NCI-H2029 treated with DMSO at 0.1 percent for 48 hours (cell line): ENCODE results near the gene SRP68.
A peak's percentile ranks its signal among the peaks of the same experiment; 100 is the strongest.

Experiments
- DNase-seq: peaks from one replicate; lab custom pipeline; 2025; lab: John Stamatoyannopoulos, UW

SRP68 gene

DNA sequence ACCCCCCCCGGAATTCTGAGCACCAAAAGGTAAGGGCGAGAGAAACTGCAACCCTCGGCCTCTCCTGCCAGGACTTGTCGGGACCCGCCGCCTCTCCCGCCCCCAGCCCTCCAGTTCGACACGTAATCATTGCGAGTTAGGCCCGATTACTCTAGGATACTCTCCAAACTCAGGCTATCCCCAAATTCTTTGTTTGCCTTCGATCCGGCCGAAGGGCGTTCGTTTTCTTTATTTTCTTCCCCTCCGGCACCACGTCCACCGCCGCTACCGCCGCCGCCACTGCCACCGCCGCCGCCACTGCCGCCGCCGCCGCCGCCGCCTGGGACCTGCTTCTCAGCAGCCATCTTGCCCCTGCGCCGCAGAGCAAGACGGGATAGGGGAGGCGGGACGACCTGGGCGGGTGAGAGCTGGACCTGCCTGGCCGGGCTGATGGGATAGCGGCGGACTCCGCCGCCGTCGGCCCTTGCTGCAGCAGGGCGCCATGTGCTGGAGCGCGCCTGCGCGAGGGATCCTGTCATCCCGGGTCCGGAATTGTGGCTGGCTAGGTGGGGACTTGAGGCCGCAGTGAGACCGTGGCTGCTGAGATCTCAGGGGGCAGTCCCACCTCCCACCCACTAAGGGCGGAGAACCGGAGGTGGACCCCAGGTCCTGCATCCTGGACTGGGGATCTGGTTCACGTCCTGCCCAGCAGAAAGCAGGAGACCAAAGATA, at the start of gene SRP68:
Gene SRP68 (minus strand): TSS at position 370 of the 711 bp plus-strand sequence. CDS start 26 bp downstream, at position 344.
- peak; percentile 34 for DNase-seq

DNA sequence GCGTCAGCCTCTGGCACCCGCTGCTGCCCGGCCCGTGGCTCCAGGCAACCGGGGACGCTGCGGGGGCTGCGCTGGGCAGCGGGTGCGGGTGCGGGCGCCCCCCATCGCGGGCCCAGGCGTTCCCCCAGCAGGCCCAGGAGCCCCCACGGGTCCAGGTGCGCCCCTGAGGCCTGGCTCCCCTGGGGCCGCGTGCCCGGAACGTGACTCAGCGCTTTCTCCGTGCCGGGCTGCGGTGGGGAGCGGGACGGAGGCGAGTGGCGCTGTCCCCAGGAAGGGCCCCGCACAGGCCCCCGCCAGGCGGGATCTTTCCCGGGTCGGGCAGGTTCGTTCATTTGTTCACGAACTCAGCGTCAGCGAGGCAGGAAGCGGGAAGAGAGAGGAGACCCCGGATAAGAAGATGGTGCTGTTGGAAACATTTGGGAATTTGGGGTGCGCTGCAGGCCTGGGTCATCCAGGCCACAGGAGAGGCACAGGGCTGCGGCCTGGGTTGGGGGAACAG, 49.7 kb upstream of the SRP68 start:
- no peak for DNase-seq

DNA sequence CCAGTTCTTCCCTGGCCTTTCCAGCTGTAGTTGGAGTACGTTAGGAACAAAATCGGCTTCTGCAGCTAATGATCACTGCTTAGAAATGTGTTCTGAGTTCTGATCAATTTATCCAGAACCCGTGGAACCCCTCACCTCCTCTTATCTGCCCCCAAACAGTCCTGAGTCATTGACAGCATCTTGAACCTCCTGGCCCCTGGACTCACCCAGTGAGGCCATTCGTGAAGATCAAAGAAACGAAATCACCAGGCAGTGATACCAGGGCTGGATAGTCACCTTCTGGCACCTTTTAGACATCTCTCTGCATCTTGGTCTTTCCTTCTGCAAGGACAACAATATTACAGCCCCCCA, 48.3 kb upstream of the SRP68 start:
- DNase-seq = no peak

DNA sequence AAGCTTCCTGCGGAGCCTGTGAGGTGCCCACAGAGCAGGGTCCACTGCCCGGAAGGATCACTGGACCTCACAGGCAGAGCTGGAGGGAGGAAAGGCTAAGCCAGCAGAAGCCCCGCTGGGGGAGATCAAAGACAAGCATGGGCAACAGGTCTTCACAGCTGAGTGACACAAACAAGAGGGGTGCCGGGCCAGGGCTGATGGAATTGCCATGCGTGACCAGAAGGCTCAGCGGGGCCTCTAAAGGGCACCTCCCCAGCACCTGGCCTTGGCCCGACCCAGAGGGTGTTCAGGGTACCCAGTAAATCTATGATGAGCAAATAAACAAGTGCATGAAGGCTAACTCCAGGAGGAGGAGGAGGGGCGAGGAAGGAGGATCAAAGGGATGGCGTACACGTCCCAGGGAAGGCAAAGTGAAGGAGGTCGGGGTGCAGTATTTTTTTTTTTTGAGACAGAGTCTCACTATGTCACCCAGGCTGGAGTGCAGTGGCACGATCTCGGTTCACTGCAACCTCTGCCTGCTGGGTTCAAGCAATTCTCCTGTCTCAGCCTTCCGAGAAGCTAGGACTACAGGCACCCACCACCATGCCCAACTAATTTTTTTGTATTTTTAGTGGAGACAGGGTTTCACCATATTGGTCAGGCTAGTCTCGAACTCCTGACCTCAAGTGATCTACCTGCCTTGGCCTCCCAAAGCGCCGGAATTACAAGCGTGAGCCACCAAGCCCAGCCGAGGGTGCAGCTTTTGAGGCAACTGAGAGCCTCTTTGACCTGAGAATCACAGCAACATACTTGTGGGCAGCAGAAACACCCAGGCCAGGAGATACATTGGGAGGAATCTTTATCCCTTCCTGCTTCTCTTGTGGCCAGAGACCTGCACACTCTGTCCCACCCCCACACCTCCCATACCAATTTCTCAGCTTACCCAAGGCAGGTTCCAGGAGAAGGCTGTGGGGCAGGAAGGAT, 47.4 kb upstream of the SRP68 start:
- no peak for DNase-seq

DNA sequence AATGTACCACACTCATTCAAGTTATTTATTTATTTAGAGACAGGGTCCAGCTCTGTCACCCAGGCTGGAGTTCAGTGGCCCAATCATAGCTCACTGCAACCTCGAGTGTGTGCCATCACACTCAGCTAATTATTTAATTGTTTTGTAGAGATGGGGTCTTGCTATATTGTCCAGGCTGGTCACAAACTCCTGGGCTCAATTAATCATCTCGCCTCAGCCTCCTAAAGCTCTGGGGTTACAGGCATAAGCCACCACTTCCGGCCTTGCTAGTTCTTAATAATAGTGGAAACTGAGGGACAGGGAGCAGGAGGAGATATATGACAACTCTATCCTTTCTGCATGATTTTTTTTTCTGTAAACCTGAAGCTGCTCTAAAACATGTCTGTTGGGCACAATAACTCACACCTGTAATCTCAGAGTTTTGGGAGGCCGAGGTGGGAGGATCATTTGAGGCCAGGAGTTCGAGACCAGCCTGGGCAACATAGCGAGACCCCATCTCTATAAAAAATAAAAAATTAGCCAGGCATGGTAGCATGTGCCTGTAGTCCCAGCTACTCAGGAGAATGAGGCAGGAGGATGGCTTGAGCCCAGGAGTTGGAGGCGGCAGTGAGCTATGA, 42.9 kb upstream of the SRP68 start:
- DNase-seq = no peak

DNA sequence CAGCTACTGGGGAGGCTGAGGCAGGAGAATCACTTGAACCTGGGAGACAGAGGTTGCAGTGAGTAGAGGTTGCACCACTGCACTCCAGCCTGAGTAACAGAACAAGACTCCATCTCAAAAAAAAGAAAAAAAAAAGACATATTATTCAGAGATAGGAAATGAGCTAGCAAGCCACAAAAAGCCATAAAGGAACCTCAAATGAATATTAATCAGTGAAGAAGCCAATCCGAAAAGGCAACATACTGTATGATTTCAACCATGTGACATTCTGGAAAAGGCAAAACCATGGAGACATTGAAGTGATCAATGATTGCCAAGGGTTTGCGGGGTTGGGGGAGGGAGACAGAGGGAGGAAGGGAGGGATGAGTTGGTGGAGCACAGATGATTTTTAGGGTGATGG, 39.6 kb upstream of the SRP68 start:
- no peak for DNase-seq

DNA sequence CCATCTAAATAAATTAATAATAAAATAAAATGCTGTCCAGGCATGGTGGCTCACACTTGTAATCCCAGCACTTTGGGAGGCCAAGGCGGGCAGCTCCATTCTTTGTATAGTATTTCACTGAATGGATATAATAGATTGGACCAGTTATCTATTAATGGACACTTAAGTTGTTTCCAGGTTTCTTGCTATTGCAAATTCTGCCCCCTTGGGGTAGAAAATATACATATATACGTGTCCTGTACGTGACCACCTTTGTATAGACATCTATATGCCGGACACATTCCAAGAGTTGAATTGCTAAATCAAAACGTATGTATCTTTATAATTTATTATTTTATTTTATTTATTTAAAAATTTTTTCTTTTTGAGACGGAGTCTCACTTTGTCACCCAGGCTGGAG, 35.2 kb upstream of the SRP68 start:
- no peak for DNase-seq

DNA sequence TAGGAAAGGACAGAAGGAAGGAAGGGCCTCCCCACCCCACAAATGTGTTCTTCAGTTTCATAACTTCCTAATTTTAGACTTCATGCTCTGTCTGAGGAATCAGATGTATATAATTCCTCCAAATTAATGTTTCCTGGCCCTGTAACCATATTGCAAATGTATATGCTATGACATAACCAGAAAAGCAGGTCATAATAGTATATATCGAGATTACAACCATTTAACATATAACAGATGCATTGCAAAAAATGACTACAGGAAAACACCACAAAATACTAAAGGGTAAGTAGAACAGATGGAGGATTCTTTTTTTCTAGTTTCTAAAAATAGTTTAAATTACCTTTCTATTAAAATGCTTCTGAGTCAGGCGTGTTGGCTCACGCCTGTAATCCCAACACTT, 34.4 kb upstream of the SRP68 start:
- DNase-seq = no peak

DNA sequence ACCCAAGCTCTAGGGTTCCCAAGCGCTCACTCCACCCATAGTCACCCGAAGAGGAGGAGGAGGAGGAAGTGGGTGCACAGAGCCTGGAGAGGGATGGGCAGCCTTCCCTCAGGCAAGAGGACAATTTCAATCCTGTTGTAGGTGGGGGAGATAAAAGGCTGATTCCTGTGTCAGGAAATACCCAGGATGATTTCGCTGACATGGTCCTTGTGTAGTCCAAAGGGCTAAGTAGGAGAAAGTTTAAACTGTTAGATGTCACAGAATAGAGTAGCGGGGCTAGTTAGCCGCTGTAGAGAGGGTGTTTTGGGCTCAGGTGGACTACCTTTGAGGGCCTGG, 32.5 kb upstream of the SRP68 start:
- no peak for DNase-seq

DNA sequence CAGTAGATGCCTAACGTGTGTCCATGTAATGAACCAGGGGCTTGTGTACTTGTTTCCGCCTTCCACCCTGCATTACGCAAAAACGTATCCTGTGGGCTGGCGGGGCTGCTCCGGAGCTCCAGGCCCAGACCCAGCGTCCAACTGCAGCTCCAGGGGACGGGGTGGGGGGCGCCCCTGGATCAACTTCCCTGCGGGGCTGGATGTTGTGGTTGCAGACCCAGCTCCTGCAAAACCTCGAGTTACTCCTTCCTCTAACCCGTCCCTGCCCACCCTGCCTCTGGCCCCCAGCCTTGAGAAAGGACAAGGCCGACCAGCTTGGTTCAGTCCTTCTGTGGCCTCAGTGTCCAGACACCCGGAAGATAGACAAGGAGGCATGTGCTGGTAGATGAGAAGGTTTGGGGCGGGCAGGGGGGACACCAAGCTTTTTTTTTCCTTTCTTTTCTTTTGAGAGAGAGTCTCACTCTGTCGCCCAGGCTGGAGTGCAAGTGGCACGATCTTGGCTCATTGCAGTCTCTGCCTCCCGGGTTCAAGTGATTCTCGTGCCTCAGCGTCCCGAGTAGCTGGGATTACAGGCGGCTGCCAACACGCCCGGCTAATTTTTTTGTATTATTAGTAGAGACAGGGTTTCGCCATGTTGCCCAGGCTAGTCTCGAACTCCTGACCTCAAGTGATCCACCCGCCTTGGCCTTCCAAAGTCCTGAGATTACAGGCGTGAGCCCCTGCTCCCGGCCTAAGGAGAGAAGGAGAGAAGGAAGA, 32.0 kb upstream of the SRP68 start:
- no peak for DNase-seq

DNA sequence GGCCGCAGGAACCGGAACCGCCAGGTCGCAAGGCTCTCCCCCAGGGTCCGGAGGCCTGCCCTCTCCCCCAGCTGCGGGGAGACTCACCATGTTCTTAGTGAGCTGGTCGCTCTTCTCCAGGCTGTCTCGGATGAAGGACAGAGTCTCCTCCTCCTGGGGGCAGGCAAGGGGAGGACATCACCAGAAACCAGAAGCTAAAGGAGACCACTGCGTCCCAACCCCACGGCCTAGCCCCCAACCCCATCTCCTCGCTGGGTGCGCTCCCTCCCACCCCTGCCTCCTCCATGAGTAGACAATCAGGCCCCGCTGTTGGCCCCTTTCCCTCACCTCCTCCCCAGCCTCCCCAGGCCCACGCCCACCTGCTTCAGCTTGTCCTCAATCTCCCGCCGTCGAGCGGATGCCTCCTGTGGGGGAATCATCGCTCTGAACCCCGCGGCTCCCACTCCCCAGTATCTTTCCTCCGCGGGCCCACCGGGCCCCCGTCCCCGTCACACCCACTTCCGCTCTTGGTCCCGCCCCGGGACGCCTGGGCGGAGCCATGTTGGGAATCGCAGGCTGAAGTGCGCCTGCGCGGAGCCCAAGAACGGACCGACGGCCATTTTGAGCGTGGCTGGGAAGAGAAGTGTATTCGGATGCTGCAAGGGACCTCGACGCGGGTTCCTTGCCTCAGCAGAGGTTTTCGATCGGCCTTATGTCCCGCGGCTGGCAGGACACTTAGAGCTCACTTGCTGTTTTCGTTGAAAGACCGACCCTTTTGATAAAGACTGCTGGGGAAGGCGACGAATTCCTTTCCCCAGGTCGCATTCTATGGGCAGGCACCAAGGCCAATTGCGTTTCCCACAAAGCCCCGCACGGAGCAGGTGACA, 31.2 kb upstream of the SRP68 start, which contains the start of gene EXOC7:
Gene EXOC7 (minus strand): TSS at position 514 of the 866 bp plus-strand sequence. CDS start 95 bp downstream, at position 419.
- DNase-seq = peak; percentile 57

DNA sequence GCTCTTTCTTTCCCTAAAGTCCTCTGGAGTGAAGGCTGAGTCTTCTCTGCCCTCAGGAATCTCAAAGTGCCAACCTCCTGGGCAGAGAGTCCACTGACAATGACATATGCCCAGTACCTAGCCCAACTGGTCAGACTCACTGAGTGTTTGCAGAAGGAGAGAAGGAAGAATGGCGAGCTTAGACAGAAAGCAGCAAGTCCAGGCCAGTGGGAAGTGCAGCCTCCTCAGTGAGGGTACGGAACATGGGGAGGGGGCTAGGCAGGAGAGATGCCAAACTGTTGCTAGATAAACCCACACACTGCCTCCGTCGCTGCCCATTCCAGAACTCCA, 30.6 kb upstream of the SRP68 start:
- no peak for DNase-seq

DNA sequence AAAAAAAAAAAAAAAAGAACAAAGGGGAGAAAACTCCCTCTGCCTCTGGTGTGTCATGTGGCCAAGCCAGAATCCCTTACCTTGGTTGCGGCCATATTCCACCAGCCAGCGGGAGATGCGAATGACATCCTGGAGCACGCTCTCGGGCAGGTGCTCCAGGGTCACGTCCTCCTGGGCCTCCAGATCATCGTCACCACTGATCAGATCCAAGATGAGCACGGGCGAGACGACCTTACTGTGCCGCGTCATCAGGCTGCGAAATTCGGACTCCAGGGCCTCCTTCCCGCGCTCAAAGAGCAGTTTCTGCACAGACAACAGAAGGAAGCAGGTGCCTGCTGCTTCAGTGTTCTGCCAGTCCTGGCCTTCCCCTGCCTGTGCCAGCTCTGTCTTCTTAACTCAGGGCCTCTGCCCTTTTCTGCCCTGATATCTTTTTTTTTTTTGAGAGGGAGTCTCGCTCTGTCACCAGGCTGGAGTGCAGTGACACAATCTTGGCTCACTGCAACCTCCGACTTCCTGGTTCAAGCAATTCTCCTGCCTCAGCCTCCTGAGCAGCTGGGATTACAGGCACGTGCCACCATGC, 25.5 kb upstream of the SRP68 start:
- no peak for DNase-seq

DNA sequence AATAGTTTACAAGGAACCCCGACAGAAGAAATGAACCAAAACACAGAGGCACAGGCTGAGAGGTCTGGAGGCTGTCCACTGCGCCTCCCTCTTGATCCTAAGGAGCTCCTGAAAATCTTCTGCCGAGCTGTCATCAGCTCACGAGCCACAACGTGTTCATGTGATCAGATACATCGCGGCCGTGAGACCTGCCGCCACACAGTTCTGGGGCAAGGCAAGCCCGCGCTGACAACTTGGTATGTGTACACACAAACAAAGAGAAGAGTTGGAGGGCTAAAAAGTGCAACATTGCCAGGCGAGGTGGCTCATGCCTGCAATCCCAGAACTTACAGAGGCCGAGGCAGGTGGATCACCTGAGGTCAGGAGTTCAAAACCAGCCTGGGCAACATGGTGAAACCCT, 23.6 kb upstream of the SRP68 start:
- no peak for DNase-seq

DNA sequence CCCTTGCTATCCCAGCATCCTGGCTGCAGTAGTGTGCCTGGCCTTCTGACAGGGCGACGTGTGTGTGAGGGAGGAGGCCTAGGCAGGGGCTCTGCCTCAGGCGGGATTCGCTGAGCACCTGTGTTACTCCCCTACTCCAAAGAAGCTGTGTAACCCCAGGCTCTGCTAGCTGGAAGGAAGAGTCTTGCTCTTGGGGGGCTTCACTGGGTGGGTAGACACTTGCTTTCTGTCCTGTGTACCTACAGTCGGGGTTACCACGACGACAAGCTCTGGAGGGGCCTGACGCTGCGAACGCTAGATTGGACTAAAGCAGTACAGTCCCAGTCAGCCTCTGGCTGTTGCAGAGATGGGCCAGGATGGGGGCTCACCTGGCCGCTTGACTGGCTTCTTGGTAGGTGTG, 21.7 kb upstream of the SRP68 start:
- no peak for DNase-seq

DNA sequence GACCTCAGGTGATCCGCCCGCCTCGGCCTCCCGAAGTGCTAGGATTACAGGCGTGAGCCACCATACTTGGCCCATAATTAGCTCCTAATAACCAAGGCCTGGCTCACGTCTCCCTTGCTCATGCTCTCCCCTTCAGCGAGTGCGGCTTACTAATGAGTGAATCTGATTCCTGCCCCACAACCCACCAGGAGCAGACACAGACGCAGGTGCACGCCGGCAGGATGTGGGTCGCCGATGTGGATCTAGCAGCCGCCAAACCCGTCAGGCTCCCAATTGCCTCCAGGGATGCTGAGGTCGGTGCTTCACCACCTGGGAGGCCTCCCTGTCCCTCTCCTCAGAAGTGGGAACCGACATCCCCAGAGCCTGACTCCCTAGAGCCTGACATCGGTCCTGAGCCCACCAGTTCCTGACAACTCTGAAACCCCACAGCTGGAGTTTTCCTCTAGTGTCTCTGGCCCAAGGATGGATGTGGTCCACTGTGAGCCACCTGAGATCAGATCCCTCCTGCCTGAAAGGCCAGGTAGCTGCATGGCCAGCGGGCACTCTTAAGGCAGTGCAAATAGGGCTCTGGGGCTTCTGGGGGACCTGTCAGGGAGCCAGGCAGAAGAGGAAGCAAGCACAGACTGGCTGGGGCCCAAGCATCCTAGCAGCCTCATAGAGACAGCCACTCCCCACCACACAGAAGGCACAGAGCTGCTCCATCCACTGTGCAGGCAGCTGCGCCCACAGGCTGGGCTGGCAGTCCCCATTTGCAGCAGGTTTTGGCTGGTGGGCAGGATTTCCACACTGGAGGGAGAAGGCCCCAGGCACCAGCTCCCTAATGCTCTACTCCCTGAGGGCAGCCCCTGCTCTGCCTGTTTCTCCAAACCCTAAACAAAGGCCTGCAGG, 20.5 kb upstream of the SRP68 start:
- no peak for DNase-seq

DNA sequence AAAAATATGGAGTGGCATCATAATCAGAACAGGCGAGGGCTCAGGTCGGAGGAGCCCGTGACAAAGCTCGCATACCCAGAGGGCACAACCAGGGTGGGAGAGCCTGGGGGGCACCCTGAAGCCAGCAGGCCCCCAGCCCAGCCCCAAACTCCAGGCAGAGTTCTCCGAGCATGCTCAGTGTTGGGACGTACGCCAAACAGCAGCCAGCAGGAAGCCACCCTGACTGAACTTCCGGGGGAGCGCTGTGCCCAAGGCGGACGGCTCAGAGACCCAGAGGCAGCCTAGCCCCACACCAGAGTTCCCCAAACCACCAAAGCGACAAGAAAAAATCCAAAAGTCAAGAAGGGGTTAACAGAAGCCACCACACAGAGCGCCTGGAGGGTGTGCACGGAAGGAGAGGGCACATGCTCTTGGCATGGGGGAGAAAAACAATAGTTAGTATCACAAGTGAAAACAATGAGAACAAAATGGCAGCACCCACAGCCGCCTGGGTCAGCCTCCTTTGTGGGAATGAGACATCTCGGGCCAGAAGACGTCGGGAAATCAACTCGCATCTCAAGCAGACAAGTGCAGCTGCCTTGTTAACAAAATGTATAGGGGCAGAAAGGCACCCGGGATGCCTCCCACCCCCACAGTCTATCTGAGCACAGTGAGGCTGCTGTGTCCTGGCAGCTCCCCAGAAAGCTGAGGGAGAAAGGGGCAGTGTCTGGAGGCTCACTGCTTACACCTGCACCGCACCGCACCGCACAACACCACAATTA, 19.4 kb upstream of the SRP68 start:
- no peak for DNase-seq

DNA sequence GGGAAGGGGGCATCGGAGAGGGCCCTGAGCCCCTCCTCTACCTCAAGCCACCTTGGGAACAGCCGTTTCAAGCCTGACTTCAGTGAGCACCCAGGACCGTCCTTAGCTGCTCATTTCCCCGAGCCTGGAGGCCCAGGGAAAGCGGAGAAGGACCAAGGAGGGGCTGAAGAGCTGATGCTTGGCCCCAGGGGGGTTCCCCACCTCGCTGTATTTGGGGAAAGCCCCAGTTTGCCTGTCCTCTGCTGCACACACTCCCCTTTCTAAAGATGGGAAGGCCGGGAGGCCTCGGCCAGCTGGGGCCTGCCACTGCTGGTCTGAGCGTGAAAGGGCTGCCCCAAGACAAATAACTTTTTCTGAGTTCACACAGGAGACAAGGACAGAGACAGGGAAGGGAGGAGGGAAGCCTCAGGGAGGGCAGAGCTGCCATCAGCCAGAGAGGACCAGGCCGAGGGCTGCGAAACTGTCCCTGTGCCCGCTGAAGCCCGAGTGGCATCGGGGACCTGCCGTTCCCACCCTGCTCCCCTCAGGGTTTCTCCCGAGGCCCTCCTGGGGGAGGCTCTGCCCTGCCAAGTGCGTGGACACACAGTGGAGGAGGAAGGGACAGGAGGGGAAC, 18.3 kb upstream of the SRP68 start:
- DNase-seq = no peak
